B cell (primary cell): ENCODE results near the gene RIPOR2. TPM values are rescaled to one million over a fixed set of nuclear protein-coding genes. Genes with fewer than 3 reads are reported as not detected.
A peak's percentile ranks its signal among the peaks of the same experiment; 100 is the strongest.

Experiments used
- ATAC-seq: fragments of 200-7000 bp; cut with Tn5 transposase; one replicate; pipeline ENCODE4 v1.10.0; 2021; ENCODE audit warnings: low read depth, mild to moderate bottlenecking, moderate number of reproducible peaks, moderate library complexity
- CTCF ChIA-PET: fragments of 350-600 bp; sonication (Branson Sonifier 250); formaldehyde crosslinking; loops from one replicate; lab custom pipeline; 2021; ENCODE audit warnings: antibody characterized with exemption, inconsistent platforms; lab: Charles Lee
- POLR2A ChIA-PET: fragments of 350-600 bp; sonication (Branson Sonifier 250); formaldehyde crosslinking; loops from one replicate; lab custom pipeline; 2021; ENCODE audit warnings: antibody characterized with exemption; lab: Charles Lee
- DNase-seq: peaks from one replicate; pipeline ENCODE4 v3.0.0; 2013
- H2AFZ ChIP-seq: 2 replicates; pipeline ENCODE4 v1.6.1; 2012; ENCODE audit warnings: mild to moderate bottlenecking, low read depth, low read length; ENCODE audit not compliant: insufficient read depth, poor library complexity, severe bottlenecking
- H3K27ac ChIP-seq, 2 donors: 1 replicate in 1 of 2; 2 replicates in 1 of 2; pipeline ENCODE4 v1.5.1; 2012 to 2013; ENCODE audit warnings: low read length in 2 of 2, mild to moderate bottlenecking in 2 of 2, moderate library complexity in 1 of 2
- H3K27me3 ChIP-seq, 4 experiments: fragments of 200-600 bp in 1 of 4; sonication (generic) in 1 of 4; replicated peaks in 1 of 4; 1 replicate in 2 of 4; 2 replicates in 2 of 4; pipeline versions ENCODE4 v1.6.1 to v1.7.0; 2013 to 2016; ENCODE audit warnings: low read length in 3 of 4, mild to moderate bottlenecking in 2 of 4, mixed read lengths in 1 of 4, moderate library complexity in 1 of 4; ENCODE audit not compliant: insufficient read depth in 4 of 4, control insufficient read depth in 3 of 4; ENCODE audit errors: control extremely low read depth in 1 of 4
- H3K36me3 ChIP-seq, 2 experiments: replicated peaks in 1 of 2; 1 replicate in 1 of 2; 2 replicates in 1 of 2; pipeline versions ENCODE4 v1.6.1 to v1.7.1; 2013; ENCODE audit warnings: low read length in 1 of 2; ENCODE audit not compliant: insufficient read depth in 2 of 2, control insufficient read depth in 1 of 2; ENCODE audit errors: control extremely low read depth in 1 of 2, extremely low read depth in 1 of 2
- H3K4me1 ChIP-seq, 2 donors: fragments of 200-600 bp in 1 of 2; sonication (generic) in 1 of 2; 1 replicate in 1 of 2; 2 replicates in 1 of 2; pipeline versions ENCODE4 v1.5.1 to v1.6.1; 2013 to 2017; ENCODE audit warnings: low read length in 2 of 2; ENCODE audit not compliant: control insufficient read depth in 2 of 2, insufficient read depth in 2 of 2
- H3K4me2 ChIP-seq: replicated peaks from 2 replicates; pipeline ENCODE3; 2012; ENCODE audit warnings: mild to moderate bottlenecking, low read depth, low read length; ENCODE audit not compliant: poor library complexity, severe bottlenecking
- H3K4me3 ChIP-seq, 5 experiments: fragments of 200-600 bp in 1 of 5; sonication (generic) in 1 of 5; 1 replicate in 3 of 5; 2 replicates in 2 of 5; pipeline versions ENCODE4 v1.5.1 to v1.7.0; 2011 to 2016; ENCODE audit warnings: low read length in 4 of 5, mild to moderate bottlenecking in 4 of 5, low read depth in 2 of 5, control low read depth in 1 of 5, moderate library complexity in 1 of 5; ENCODE audit not compliant: insufficient read depth in 1 of 5; ENCODE audit errors: control extremely low read depth in 1 of 5, extremely low read depth in 1 of 5
- H3K79me2 ChIP-seq: fragments of 200-600 bp; sonication (generic); one replicate; pipeline ENCODE4 v1.6.0; 2016; ENCODE audit warnings: low read length; ENCODE audit not compliant: control insufficient read depth, insufficient read depth
- H3K9ac ChIP-seq: fragments of 200-600 bp; sonication (generic); 2 replicates; pipeline ENCODE4 v1.6.1; 2017; ENCODE audit warnings: mild to moderate bottlenecking, low read length, moderate library complexity
- H3K9me3 ChIP-seq, 3 donors: one replicate each; pipeline versions ENCODE4 v1.6.1 to v1.7.1; 2013; ENCODE audit warnings: low read length in 2 of 3; ENCODE audit not compliant: control insufficient read depth in 2 of 3, insufficient read depth in 1 of 3; ENCODE audit errors: control extremely low read depth in 1 of 3
- H4K20me1 ChIP-seq: 2 replicates; pipeline ENCODE4 v1.6.0; 2012; ENCODE audit warnings: mild to moderate bottlenecking, low read length; ENCODE audit not compliant: insufficient read depth, control insufficient read depth, poor library complexity, severe bottlenecking
- H3K27ac Mint-ChIP-seq: one replicate; pipeline ENCODE4 v1.8.0; 2021; ENCODE audit warnings: mixed read lengths
- H3K27me3 Mint-ChIP-seq: one replicate; pipeline ENCODE4 v1.8.0; 2021; ENCODE audit warnings: mixed read lengths
- H3K4me1 Mint-ChIP-seq: one replicate; pipeline ENCODE4 v1.8.0; 2021; ENCODE audit warnings: mixed read lengths
- H3K4me3 Mint-ChIP-seq: one replicate; pipeline ENCODE4 v1.8.0; 2021; ENCODE audit warnings: mixed read lengths
- H3K9me3 Mint-ChIP-seq: one replicate; pipeline ENCODE4 v1.8.0; 2022; ENCODE audit warnings: mixed read lengths; ENCODE audit not compliant: insufficient read depth
- CTCF ChIP-seq: fragments of 200-600 bp; IDR thresholded peaks from one replicate; pipeline ENCODE4 v1.8.0; 2022; ENCODE audit warnings: antibody characterized with exemption, mild to moderate bottlenecking
- EZH2 ChIP-seq: IDR thresholded peaks from 2 replicates; pipeline ENCODE4 v1.6.1; 2012; ENCODE audit warnings: borderline replicate concordance, low read depth, mild to moderate bottlenecking, moderate library complexity, low read length; ENCODE audit not compliant: insufficient read depth, poor library complexity, severe bottlenecking
- WGBS: methylation state at CpG from one replicate; pipeline ENCODE4 v1.1.5; 2013; ENCODE audit warnings: missing lambda C conversion rate; ENCODE audit not compliant: insufficient coverage; 5-methylcytosine and 5-hydroxymethylcytosine counted together
- intact Hi-C: fragments of 100-400 bp; cut with micrococcal nuclease; formaldehyde crosslinking; loops from one replicate; pipeline ENCODE4 v1.10.0; 2022
- polyA plus RNA-seq: library from polyadenylated mRNA; depleted of rRNA; stranded (reverse); fragments of >200 nt; gene quantifications from 2 replicates; pipeline ENCODE4 v1.2.3, GENCODE V29; 2012
- total RNA-seq, 2 donors: library from RNA; stranded (reverse); fragments of 120-200 nt in 1 of 2; gene quantifications; 1 replicate in 1 of 2; 2 replicates in 1 of 2; pipeline versions ENCODE4 v1.2.3 to v1.2.4, GENCODE V29; 2013 to 2022

RIPOR2 gene
- total and polyA plus RNA-seq, 2 donors (not counting 1 experiment from before 2014, with no cell fraction given), result 300 to 430 TPM

GRCh38 chr6:24972311-24972958, 36.7 kb upstream of the RIPOR2 start:
- H3K4me3 ChIP-seq, result no peak overlapping the region
- peak overlapping the region; percentile 51 for H3K27ac Mint-ChIP-seq

More at GRCh38 chr6:24972311-24972958, 36.7 kb upstream of the RIPOR2 start:
- H3K9ac ChIP-seq, result no peak overlapping the region
- WGBS, result 100% methylated on average over 2 of the region's 3 CpGs
- H4K20me1 ChIP-seq, result no peaks in the 10 kb centered on the region
- no peaks in the 10 kb centered on the region for H3K9me3 Mint-ChIP-seq
- peaks cover 35 to 44% of the 10 kb centered on the region in 2 donors for H3K4me1 ChIP-seq
- no peaks in the 10 kb centered on the region for H3K27me3 Mint-ChIP-seq
- DNase-seq (no peak), ATAC-seq (no peak)
- H3K4me3 Mint-ChIP-seq, result no peak overlapping the region
- no peaks in the 10 kb centered on the region for H3K27me3 ChIP-seq
- TF ChIP-seq EZH2 (no peak), CTCF (no peak)
- no peak overlapping the region for H3K27ac ChIP-seq
- no peaks in the 10 kb centered on the region for H3K9me3 ChIP-seq
- no peaks in the 10 kb centered on the region for H3K36me3 ChIP-seq
- POLR2A ChIA-PET, result interaction anchor here (2.5 kb wide), 1 partner anchor 18 kb away, joined by 5 read pairs; no protein-coding TSS in a partner anchor
- intact Hi-C loops, result no loop called here
- peaks cover 69% of the 10 kb centered on the region for H3K4me1 Mint-ChIP-seq
- H2AFZ ChIP-seq, result no peak overlapping the region
- CTCF ChIA-PET, result interaction anchor here (1.2 to 1.4 kb wide), 3 partner anchors 12 to 19 kb away, joined by 4 to 12 read pairs (median 4); no protein-coding TSS in a partner anchor
- no peak overlapping the region for H3K4me2 ChIP-seq
- peaks cover 83% of the 10 kb centered on the region for H3K79me2 ChIP-seq
